Activated CD4-positive, CD25-positive, alpha-beta regulatory T cell treated with anti-CD3 and anti-CD28 coated beads, Interleukin-2, amount 50 U/mL, for 16 hours (primary cell): ENCODE results near the gene HTR3B.
"Not testable (repeated sequence)": the region's sequence is repeated elsewhere in the genome, so short reads cannot be mapped to it uniquely, and the experiment has no call there.

Source experiments
- DNase-seq: peaks from one replicate; pipeline ENCODE4 v3.0.0-alpha.2; 2020; ENCODE audit warnings: low read depth, low spot score

Gene HTR3B, protein sequence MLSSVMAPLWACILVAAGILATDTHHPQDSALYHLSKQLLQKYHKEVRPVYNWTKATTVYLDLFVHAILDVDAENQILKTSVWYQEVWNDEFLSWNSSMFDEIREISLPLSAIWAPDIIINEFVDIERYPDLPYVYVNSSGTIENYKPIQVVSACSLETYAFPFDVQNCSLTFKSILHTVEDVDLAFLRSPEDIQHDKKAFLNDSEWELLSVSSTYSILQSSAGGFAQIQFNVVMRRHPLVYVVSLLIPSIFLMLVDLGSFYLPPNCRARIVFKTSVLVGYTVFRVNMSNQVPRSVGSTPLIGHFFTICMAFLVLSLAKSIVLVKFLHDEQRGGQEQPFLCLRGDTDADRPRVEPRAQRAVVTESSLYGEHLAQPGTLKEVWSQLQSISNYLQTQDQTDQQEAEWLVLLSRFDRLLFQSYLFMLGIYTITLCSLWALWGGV

DNA sequence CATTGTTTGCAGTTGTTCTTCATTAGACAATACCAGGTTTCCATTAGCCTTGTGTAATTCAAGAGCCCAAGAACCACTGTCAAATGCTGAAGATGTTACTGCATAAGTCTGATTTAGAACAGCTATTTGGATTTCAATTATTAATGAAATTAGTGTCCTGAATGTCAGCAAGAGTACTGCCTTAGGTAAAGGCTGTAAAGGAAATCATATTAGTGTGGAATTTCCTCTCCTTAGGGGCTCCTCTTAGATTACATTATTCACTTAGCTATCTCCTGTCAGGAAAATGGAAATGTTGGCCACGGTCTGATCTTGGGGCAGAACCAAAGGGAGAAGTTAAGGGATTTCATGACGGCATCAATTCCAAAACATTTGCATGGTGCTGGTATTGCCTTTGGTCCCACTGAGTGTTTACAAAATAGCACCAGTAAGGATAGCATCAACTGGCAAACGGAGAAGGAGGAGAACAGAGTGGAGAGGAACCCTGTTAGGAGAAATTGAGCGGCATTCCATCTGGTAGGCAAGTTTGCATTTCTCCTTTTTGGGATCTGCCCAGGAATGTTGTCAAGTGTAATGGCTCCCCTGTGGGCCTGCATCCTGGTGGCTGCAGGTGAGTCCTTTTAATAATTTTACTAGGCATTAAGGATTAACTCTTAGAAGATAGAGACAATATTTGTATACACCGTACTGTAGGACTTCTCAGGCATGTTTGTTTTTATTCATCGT, at the start of gene HTR3B:
Gene HTR3B, plus strand, starts transcription at position 418 of the 723 bp plus-strand sequence. Its CDS starts 138 bp downstream, at position 556.
- DNase-seq, result no peak

GRCh38 chr11:113855803-113856202, 48.8 kb upstream of the HTR3B start:
- no peak for DNase-seq

GRCh38 chr11:113856966-113857759, 47.4 kb upstream of the HTR3B start:
- DNase-seq, result no peak

GRCh38 chr11:113859665-113860064, 44.9 kb upstream of the HTR3B start:
- no peak for DNase-seq

DNA sequence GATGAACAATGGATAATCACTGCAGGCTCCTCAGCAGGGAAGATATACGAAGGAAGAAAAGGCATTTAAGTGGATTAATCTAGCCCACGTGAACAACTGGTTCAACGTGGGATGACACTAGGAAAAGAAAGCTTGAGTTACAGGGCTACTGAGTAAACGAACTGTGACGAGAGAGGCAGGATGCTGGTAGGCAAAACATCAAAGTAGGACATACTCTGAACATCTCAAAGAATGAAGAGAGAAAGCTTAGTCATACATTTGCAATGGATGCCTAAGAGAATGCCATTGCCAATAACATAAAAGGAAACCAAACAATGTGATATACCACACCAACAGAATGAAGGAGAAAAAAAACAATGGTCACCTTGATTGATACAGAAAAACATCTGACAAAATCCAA, 42.2 kb upstream of the HTR3B start:
- no peak for DNase-seq

GRCh38 chr11:113864410-113864809, 40.2 kb upstream of the HTR3B start:
- no peak for DNase-seq

DNA sequence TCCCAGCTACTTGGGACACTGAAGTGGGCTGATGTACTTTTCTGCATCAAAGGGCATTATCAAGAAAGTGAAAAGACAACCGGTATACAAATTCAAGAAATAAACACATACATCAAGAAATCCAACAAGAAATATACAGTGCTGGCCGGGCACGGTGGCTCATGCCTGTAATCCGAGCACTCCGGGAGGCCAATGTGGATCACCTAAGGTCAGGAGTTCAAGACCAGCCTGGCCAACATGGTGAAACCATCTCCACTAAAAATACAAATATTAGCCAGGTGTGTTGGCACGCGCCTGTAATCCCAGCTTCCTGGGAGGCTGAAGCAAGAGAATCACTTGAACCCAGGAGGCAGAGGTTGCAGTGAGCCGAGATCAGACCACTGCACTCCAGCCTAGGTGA, 38.7 kb upstream of the HTR3B start:
- DNase-seq, result no peak

DNA sequence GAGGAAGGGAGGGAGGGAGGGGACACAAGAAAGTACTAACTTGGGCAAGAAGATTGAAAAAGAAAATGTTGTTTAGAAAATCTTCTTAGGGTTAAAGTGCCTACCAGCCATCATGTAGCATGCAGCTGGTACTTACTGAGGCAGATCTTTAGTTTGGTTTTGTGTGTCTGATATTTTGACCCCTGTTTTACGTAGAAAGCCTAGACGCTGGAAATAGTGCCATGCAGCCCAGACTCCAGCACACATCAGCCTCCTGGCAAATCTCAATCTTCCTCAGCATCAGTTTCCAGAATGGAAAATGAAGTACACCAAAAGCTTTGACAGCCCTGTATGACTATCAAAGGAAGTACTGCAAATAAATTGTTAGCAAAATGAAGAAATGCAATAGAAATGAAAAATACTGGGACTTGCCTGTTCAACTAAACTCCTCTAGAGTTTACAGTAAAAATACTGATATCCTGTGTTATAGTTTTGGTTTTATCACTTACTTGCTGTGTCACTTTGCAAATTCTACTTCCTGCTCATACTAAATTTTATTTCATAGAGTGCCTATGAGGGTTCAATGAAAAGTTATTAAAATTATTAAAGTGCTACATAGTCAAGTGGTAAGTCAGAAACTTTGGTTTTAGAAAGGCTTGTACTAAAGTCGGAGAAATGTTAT, 36.6 kb upstream of the HTR3B start:
- DNase-seq, result no peak

DNA sequence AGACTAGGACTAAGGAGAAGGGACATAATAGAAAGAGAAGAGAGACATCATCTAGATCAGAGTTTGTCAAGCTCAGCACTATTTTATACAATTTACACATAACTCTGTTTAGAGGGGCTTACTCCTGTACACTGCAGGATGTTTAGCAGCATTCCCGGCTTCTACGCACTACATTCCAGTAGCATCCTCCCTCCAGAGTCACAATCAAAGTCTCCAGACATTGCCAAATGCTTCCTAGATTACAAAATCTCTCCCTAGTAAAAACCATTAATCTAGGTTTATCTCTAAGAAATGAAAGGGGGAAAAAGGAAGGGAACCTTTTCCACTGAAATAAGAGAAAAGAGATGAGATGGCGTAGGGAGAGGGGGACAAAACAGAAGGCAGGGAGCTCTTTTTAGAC, 33.3 kb upstream of the HTR3B start:
- DNase-seq, result no peak

- DNase-seq, result no peak
These were observed 31.4 kb upstream of the HTR3B start for GRCh38 chr11:113873236-113873626.

- DNase-seq, result no peak
These were observed 30.5 kb upstream of the HTR3B start for GRCh38 chr11:113874096-113874495.

DNA sequence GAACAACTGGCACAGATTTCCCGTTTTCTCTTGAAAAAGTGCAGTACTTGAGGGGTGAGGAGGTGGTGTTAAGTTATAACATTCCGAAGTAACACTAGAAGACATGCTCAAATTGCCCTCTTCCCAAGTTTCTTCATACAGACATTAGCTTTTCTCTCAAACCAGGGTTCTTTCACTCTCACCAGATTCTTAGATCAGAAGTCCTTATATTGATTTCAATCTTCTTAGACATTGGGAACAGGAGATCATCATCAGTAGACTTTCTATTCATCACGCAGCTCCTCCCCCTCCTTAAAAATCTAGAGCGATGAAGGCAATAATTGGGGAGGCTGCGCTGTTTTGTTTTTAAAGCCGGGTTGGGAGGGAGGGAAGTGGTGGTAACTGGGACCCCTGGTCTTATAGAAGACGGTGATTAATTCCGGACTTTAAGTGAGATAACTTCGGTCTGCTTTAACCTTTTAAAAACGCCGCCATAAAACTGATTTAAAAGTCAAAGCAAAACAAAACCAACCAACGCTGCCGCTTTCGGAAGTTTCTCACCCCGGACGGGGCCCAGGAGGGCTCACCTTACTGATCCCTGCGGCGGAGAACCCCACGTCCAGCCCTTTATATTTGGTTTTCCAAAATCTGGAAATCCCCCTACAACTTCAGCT, 29.9 kb upstream of the HTR3B start:
- DNase-seq, result no peak

- peak; percentile 51 for DNase-seq
These were observed 29.1 kb upstream of the HTR3B start, which contains the start of gene USP28 for GRCh38 chr11:113875234-113876073. Gene USP28, minus strand, starts transcription at chr11:113875572. Its CDS starts 71 bp downstream, at chr11:113875501.

DNA sequence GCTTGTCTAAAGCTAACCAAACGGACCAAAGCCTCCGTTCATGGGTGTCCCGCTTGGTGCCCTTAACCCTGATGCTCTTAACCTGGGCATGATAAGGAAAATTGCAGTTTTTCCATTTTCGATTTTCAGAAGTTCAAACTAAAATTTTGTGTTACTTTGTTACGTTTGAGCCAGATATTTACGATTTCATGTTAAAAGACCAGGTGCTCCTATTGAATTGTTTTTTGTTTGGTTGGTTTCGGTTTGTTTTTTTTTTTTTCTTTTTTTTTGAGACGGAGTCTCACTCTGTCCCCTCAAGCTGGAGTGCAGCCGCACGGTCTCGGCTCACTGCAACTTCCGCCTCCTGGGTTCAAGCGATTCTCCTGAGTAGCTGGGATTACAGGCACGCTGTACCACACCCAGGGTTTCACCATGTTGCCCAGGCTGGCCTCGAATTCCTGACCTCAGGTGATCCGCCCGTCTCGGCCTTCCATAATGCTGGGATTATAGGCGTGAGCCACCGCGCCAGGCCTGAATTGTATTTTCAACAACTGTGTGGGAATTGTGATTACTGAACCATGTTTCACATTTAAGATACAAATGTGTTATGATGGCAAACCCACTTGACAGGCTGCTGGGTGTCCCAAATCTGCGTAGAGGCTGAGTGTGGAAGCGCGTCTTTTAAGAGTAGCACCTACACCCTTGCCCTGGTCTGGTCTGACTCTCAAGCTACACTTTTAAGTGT, 28.4 kb upstream of the HTR3B start:
- DNase-seq, result no peak

- no peak for DNase-seq
These were observed 27.6 kb upstream of the HTR3B start for GRCh38 chr11:113876798-113877669.

DNA sequence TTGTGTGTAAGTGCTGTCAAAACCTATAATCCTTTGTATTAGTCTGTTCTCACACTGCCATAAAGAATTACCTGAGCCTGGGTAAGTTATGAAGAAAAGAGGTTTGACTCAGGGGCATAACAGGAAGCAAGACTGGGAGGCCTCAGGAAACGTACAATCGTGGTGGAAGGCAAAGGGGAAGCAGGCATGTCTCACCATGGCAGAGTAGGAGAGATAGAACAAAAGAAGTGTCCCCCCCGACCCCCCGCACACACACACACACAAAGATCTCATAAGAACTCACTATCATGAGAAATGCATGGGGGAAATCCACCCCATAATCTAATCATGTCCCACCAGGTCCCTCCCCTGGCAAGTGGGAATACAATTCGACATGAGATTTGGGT, 26.9 kb upstream of the HTR3B start:
- DNase-seq, result no peak

- DNase-seq, result not testable (repeated sequence)
These were observed 25.1 kb upstream of the HTR3B start for GRCh38 chr11:113879446-113879845.

DNA sequence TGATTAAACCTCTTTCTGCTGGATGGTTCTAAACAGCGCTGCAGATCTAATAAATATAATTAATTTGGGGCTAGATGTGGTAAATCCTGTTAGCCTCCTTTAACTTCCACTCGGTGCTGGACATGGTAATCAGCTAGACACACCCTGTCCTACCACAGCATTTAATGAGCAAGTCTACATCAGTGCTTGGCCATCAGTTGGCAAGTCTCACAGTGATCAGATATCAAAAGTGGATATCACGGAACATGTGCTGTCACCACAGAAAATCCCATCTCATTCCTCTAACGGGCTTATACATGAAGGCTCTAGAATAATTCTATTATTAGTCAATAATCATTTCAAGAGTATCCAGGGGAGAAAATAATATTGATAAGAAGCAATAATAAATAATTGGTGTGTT, 23.6 kb upstream of the HTR3B start:
- no peak for DNase-seq
